PC-9 (cell line): Measurements from ENCODE around the gene FAT1.

ENCODE experiments used
- EZH2 ChIP-seq: fragments of 200-600 bp; sonication (generic); IDR thresholded peaks from 2 replicates; pipeline ENCODE4 v1.8.0; 2017; ENCODE audit warnings: antibody characterized with exemption, low read depth
- TF ChIP-seq, protein P1 (sequence below): fragments of 200-600 bp; sonication (generic); conservative IDR thresholded peaks from 2 replicates; pipeline ENCODE4 v1.6.1; 2017; ENCODE audit warnings: mixed run types, antibody characterized with exemption, mild to moderate bottlenecking, moderate library complexity

DNA sequence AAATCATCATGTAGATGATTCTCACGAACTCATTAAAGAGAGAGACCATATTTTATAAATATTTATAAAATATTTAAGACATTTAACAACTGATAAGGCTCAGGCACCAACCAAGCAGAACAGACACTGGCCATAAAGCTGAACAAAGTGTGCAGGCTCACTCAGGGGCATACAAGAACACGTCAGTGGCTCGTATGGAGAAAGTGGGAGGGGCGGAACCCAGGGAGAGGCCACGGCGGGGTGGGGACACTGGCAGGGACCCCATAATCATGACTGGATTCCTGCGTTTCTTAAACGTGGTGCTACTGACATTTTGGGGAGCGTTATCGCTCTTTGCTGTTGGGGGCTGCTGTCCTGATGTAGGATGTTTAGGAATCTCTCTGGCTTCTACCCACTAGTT is 31.3 kb upstream of the FAT1 start:
- TF ChIP-seq, protein P1, sequence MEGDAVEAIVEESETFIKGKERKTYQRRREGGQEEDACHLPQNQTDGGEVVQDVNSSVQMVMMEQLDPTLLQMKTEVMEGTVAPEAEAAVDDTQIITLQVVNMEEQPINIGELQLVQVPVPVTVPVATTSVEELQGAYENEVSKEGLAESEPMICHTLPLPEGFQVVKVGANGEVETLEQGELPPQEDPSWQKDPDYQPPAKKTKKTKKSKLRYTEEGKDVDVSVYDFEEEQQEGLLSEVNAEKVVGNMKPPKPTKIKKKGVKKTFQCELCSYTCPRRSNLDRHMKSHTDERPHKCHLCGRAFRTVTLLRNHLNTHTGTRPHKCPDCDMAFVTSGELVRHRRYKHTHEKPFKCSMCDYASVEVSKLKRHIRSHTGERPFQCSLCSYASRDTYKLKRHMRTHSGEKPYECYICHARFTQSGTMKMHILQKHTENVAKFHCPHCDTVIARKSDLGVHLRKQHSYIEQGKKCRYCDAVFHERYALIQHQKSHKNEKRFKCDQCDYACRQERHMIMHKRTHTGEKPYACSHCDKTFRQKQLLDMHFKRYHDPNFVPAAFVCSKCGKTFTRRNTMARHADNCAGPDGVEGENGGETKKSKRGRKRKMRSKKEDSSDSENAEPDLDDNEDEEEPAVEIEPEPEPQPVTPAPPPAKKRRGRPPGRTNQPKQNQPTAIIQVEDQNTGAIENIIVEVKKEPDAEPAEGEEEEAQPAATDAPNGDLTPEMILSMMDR = no peak
- no peak for TF ChIP-seq EZH2
